Measurements from ENCODE around the gene NRP1. TPM values are rescaled to one million over a fixed set of nuclear protein-coding genes. Genes with fewer than 3 reads are reported as not detected.
"Not testable (repeated sequence)": the region's sequence is repeated elsewhere in the genome, so short reads cannot be mapped to it uniquely, and the experiment has no call there.

NRP1 gene
- 10 to 100 TPM; 45.7 to 90.0 (median 57.7) TPM for total RNA-seq

DNA sequence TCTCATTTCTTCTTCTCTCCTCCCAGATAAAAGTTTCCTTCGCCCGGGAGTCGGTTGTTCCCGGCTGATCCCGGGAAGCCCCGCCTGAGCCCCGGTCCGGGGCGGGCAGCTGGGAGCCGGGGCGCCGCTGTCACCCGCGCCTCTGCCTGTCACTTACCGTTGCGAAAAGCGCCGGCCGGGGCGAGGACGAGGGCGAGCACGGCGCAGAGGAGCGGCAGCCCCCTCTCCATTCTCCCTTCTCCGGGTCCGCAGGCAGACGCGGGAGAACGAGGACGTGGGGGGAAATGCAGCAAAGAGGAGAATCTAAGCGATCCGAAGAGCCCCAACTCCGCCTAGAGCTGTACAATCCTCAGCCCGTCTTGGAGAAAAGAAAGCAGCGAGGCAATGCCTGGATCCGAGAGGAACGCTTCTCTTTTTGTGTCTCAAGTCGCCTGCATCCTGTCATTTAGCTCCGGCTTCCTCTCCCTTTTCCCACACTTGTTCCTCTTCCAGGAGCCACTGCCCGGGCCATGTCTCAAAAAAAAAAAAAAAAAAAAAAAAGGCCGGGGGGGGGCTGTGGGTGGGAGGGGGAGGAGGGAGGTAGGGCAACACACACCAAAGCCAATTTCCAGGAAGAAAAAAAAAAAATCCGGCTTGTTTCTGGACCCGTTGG is at the start of gene NRP1:
Gene NRP1, minus strand, starts transcription at position 515 of the 652 bp plus-strand sequence. Its CDS starts 285 bp downstream, at position 230.
- no peaks in the 10 kb centered on the region for H3K9me3 ChIP-seq
- H3K36me3 ChIP-seq: no peaks in the 10 kb centered on the region
- DNase-seq (ENCODE audit: low spot score in 2 of 2): peak in 1 of 2 donors; percentile 40
- H3K27me3 ChIP-seq: no peaks in the 10 kb centered on the region
- peak within 1 kb of the TSS; percentile 44 to 84 (median 71) for H3K4me3 ChIP-seq
- H3K4me1 ChIP-seq: peaks cover 0 to 52% (median 4%) of the 10 kb centered on the region in 4 donors
- WGBS, 2 donors: 0 to 1% methylated on average over 43 to 44 of the region's 44 CpGs
- peak within 1 kb of the TSS; percentile 72 to 91 (median 86) for H3K27ac ChIP-seq
- TF ChIP-seq, protein P1, sequence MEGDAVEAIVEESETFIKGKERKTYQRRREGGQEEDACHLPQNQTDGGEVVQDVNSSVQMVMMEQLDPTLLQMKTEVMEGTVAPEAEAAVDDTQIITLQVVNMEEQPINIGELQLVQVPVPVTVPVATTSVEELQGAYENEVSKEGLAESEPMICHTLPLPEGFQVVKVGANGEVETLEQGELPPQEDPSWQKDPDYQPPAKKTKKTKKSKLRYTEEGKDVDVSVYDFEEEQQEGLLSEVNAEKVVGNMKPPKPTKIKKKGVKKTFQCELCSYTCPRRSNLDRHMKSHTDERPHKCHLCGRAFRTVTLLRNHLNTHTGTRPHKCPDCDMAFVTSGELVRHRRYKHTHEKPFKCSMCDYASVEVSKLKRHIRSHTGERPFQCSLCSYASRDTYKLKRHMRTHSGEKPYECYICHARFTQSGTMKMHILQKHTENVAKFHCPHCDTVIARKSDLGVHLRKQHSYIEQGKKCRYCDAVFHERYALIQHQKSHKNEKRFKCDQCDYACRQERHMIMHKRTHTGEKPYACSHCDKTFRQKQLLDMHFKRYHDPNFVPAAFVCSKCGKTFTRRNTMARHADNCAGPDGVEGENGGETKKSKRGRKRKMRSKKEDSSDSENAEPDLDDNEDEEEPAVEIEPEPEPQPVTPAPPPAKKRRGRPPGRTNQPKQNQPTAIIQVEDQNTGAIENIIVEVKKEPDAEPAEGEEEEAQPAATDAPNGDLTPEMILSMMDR (IDR thresholded peaks at IDR 0.05): no peak
- TF ChIP-seq POLR2A (IDR thresholded peaks at IDR 0.05) (no peak), EP300 (IDR thresholded peaks at IDR 0.05) (peak in 1 of 2 donors; percentile 3)

DNA sequence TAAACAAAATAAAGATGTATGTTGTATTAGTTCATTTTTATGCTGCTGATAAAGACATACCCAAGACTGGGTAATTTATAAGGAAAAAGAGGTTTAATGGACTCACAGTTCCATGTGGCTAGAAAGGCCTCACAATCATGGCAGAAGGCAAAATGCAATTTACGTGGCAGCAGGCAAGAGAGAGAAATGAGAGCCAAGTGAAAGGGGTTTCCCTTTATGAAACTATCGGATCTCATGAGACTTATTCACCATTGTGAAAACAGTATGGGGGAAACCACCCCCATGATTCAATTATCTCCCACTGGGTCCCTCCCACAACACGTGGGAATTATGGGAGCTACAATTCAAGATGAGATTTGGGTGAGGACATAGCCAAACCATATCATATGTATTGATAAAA is 49.7 kb upstream of the NRP1 start:
- 84 to 86% methylated on average over 3 of the region's 3 CpGs for WGBS, 2 donors
- DNase-seq (ENCODE audit: low spot score in 2 of 2); H3K9me3 ChIP-seq; H3K4me1 ChIP-seq; H3K27me3 ChIP-seq; H3K36me3 ChIP-seq; H3K27ac ChIP-seq; H3K4me3 ChIP-seq: not testable (repeated sequence)

DNA sequence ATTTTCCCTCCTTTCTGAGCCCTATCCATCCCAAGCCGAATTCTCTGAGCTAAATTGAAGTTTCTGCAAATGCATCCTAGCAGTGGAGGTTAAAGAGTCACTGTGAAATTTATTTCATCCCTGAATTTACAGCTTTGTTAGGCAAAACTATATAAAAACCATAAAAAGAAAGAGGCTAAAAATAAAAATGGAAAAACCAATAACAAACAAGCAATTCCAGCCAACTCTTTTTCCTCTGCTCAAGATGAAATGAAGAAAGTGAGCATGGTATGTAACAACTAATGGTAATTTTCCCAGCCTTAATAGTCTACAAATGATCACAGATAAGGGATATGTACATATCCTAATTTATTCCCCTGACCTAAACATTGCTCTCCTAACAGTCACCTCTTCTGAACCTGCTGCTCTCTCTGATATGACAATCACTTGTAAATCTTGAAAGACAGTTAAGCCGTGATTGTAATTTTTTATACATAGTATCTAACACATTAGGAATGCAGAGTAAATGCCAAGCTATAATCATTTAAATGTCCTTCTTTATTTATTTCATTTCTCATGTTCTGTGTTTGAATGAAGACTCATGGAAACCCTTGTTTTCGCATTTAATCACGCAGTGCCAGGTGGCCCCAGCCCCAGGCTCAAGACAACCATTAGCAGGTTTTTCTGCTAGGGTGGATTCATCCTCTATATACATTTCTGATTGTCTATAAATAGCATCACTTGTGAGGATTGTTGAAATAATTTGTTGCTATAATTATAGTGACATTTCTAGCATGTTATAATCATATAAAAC is 48.6 kb upstream of the NRP1 start:
- H3K36me3 ChIP-seq: no peaks in the 10 kb centered on the region
- no peak for DNase-seq (ENCODE audit: low spot score in 2 of 2)
- no peak overlapping the region for H3K27ac ChIP-seq
- H3K27me3 ChIP-seq: no peaks in the 10 kb centered on the region
- peaks cover 0 to 7% (median 0%) of the 10 kb centered on the region in 4 donors for H3K4me1 ChIP-seq
- WGBS, 2 donors: 90 to 92% methylated on average over 3 of the region's 4 CpGs
- no peak overlapping the region for H3K4me3 ChIP-seq
- TF ChIP-seq, protein P1 (IDR thresholded peaks at IDR 0.05): no peak
- TF ChIP-seq EP300 (IDR thresholded peaks at IDR 0.05) (no peak), POLR2A (IDR thresholded peaks at IDR 0.05) (no peak)
- H3K9me3 ChIP-seq: no peaks in the 10 kb centered on the region

DNA sequence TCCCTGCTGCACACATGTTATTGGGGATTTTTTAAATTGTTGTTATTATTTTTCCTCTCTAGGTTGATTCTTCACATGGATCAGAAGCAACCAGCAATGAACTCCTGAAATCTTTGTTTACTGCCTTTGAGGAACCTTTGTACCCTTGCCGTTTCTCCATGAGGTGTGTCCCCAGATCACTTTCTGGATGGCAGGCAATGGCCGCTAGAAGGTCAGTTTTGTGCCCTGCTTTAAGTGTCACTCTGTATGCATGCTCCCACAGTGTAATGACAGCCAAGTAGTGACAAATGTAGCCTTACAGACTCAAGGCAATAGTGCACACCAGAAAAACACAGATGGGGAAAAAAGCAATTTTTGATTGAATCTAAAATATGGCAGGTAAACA is 47.7 kb upstream of the NRP1 start:
- TF ChIP-seq, protein P1 (IDR thresholded peaks at IDR 0.05): no peak
- TF ChIP-seq EP300 (IDR thresholded peaks at IDR 0.05): no peak
- TF ChIP-seq POLR2A (IDR thresholded peaks at IDR 0.05): no peak
- H3K4me1 ChIP-seq: peaks cover 0 to 10% (median 0%) of the 10 kb centered on the region in 4 donors
- no peaks in the 10 kb centered on the region for H3K27me3 ChIP-seq
- H3K36me3 ChIP-seq: no peaks in the 10 kb centered on the region
- DNase-seq (ENCODE audit: low spot score in 2 of 2): no peak
- H3K4me3 ChIP-seq: no peak overlapping the region
- WGBS, 2 donors: 53 to 56% methylated on average over 2 of the region's 2 CpGs
- no peaks in the 10 kb centered on the region for H3K9me3 ChIP-seq
- no peak overlapping the region for H3K27ac ChIP-seq

DNA sequence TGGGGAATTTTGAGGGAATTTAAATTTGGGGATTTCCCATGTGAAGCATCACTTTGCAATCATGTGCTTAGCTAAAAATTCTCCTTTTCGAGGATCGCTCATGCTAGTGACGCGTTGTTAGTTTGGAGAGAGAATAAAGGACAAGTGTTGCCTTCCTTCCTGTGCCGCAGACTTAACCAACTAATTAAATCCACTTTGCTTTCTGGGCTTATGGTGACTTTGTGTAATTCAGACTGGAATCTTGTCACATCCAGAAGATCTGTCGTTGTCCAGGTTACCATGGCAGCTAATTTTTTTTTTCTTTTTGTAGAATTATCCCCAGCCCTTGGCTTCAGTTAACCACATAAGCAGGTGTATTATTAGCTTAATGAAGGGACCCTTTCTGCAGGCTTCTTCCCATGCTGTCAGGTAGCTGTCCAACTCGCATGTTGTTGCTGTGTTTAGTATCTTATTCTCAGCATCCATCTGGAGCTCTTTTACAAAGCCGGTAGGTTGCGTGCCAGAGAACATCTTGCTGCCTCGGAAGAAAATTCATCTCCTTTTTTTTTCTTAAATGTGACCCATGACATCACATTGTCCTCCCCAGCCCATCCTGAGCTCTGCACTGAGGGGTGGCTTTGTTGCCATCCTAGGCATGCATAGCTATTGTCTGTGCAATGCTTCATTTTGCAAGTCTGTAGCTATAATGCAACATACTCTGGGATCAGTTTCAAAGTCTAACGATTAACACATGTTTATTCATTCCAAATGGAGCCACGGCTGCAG is 47.2 kb upstream of the NRP1 start:
- WGBS, 2 donors: 53 to 54% methylated on average over 12 of the region's 12 CpGs
- DNase-seq (ENCODE audit: low spot score in 2 of 2): no peak
- H3K36me3 ChIP-seq: no peaks in the 10 kb centered on the region
- H3K27ac ChIP-seq: no peak overlapping the region
- no peak overlapping the region for H3K4me3 ChIP-seq
- peaks cover 0 to 10% (median 0%) of the 10 kb centered on the region in 4 donors for H3K4me1 ChIP-seq
- H3K27me3 ChIP-seq: no peaks in the 10 kb centered on the region
- TF ChIP-seq, protein P1 (IDR thresholded peaks at IDR 0.05): no peak
- no peak for TF ChIP-seq EP300 (IDR thresholded peaks at IDR 0.05)
- no peak for TF ChIP-seq POLR2A (IDR thresholded peaks at IDR 0.05)
- H3K9me3 ChIP-seq: no peaks in the 10 kb centered on the region
